HS-5 (cell line): Measurements from ENCODE around the gene IL36RN.

Source experiments
- DNase-seq: peaks from one replicate; pipeline ENCODE4 v3.0.0-alpha.2; 2012; ENCODE audit warnings: low read depth

IL36RN gene

DNA sequence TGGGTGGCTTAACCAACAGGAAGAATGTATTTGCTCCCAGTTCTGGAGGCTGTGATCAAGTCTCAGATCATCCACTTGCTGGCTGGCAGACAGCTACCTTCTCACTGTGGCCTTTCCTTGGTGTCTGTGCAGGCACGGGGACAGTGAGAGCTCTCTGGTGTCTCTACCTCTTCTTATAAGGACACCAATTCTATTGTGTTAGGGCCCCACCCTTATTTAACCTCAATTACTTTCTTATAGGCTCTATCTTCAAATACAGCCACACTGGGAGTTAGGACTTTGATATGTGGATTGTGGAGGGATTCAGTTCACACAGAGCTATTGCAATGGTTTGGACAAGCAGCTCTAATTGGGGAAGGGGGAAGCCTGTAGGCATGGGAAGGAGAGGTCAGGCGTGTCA lies 43.1 kb downstream of the IL36RN start:
- no peak for DNase-seq

GRCh38 chr2:113103277-113103676 lies 44.3 kb downstream of the IL36RN start:
- no peak for DNase-seq

DNA sequence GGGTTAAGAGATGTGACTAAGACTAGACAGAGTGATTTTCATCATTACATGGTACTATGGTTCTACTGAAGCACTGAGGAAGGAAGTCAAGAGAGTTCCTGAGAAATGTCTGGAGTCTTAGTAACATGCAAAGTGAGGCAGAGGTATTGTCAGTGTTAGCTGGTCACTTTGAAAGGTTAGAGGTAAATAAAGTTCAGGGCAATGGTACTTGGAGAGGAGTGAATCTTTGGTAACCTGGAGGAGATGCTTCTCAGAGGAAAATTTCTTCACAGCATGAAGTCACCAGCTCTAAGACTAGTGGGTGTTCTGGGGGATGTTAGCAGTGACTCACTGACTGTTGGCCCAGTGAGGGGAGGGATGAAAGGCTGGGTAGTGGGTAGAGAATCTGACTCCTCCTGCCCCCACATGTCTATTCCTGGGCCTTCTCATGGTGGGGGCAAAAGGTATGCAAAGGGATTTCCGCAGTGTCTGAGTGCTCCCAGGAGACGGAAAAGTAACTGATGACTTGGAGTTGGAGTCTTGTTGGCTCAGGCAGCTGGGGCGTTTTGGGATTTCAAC lies 45.1 kb downstream of the IL36RN start:
- DNase-seq = no peak

GRCh38 chr2:113105047-113105785 lies 46.2 kb downstream of the IL36RN start:
- DNase-seq = no peak

GRCh38 chr2:113111121-113111520 lies 52.1 kb downstream of the IL36RN start:
- DNase-seq = no peak

DNA sequence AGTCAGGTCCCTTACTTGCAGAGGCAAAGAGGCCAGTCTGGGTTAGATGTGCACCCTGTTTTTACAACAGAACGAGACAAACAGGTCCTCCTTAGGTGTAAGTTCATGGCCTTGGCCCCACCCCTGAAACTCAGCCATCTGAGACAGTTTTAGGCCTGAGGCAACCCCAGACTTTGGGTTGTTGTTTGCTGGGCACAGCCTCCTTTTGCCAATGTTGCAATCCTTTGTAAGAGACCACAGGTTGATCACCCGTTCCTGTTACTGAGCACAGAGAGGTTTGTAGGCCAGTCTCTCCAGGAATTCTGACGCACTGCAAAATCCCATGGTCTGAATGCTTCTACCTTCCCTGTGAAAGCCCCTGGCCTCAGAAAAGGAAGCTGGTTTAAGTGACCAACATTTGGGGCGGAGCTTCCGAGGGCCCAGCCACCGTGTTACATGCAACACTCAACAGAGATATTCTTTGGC lies 52.9 kb downstream of the IL36RN start:
- DNase-seq = no peak

- no peak for DNase-seq
Measured at GRCh38 chr2:113112441-113112840, 53.4 kb downstream of the IL36RN start.

GRCh38 chr2:113112871-113113270 lies 53.9 kb downstream of the IL36RN start:
- DNase-seq = no peak

- no peak for DNase-seq
Measured at GRCh38 chr2:113113807-113114206, 54.8 kb downstream of the IL36RN start.
